Liver (tissue), 9 donors: Measurements from ENCODE around the gene KCTD6. TPM values are rescaled to one million over a fixed set of nuclear protein-coding genes. Genes with fewer than 3 reads are reported as not detected.

Source experiments
- DNase-seq: peaks from one replicate; pipeline ENCODE4 v3.0.0-alpha.2; 2017; ENCODE audit warnings: low spot score
- H3K27ac ChIP-seq, 2 donors: one replicate each; pipeline ENCODE4 v1.7.0; 2013; ENCODE audit warnings: inconsistent platforms in 2 of 2, low read length in 2 of 2, control low read depth in 1 of 2, low read depth in 1 of 2, mild to moderate bottlenecking in 1 of 2
- H3K27me3 ChIP-seq, 4 donors: one replicate each; pipeline versions ENCODE4 v1.6.1 to v1.7.0; 2013; ENCODE audit warnings: low read length in 3 of 4, inconsistent platforms in 1 of 4, mild to moderate bottlenecking in 1 of 4, moderate library complexity in 1 of 4; ENCODE audit not compliant: control insufficient read depth in 4 of 4, insufficient read depth in 4 of 4
- H3K36me3 ChIP-seq, 4 donors: one replicate each; pipeline versions ENCODE4 v1.6.1 to v1.7.0; 2013; ENCODE audit warnings: low read length in 3 of 4, mild to moderate bottlenecking in 3 of 4, low read depth in 1 of 4, moderate library complexity in 1 of 4; ENCODE audit not compliant: control insufficient read depth in 4 of 4, insufficient read depth in 3 of 4
- H3K4me1 ChIP-seq, 4 donors: one replicate each; pipeline versions ENCODE4 v1.6.1 to v1.7.0; 2013; ENCODE audit warnings: low read length in 3 of 4, mild to moderate bottlenecking in 3 of 4, moderate library complexity in 1 of 4; ENCODE audit not compliant: control insufficient read depth in 4 of 4, insufficient read depth in 4 of 4
- H3K4me3 ChIP-seq, 3 donors: one replicate each; pipeline versions ENCODE4 v1.6.1 to v1.7.0; 2013; ENCODE audit warnings: low read length in 3 of 3, control low read depth in 1 of 3, low read depth in 1 of 3, mild to moderate bottlenecking in 1 of 3
- H3K9ac ChIP-seq, 2 donors: one replicate each; pipeline ENCODE4 v1.7.0; 2013; ENCODE audit warnings: low read length in 2 of 2, mild to moderate bottlenecking in 2 of 2, moderate library complexity in 2 of 2, control low read depth in 1 of 2, low read depth in 1 of 2
- H3K9me3 ChIP-seq, 4 donors: one replicate each; pipeline versions ENCODE4 v1.6.1 to v1.7.0; 2013; ENCODE audit warnings: low read length in 3 of 4; ENCODE audit not compliant: control insufficient read depth in 4 of 4
- ATF3 ChIP-seq: IDR thresholded peaks from 2 replicates; pipeline ENCODE4 v1.6.1; 2016; ENCODE audit warnings: antibody characterized with exemption
- CTCF ChIP-seq: fragments of 150-350 bp; IDR thresholded peaks from 2 replicates; pipeline ENCODE4 v1.5.1; 2017; ENCODE audit warnings: improper control_type of control experiment, low read depth, low read length; ENCODE audit not compliant: missing input control
- EGR1 ChIP-seq, 2 donors: IDR thresholded peaks; 2 replicates each; pipeline ENCODE4 v1.6.1; 2016 to 2018; ENCODE audit warnings: antibody characterized with exemption in 2 of 2, low read depth in 2 of 2
- FOXA1 ChIP-seq: IDR thresholded peaks from 2 replicates; pipeline ENCODE4 v1.6.1; 2016; ENCODE audit warnings: antibody characterized with exemption
- FOXA2 ChIP-seq: IDR thresholded peaks from 2 replicates; pipeline ENCODE4 v1.6.1; 2016; ENCODE audit warnings: antibody characterized with exemption
- GABPA ChIP-seq, 2 donors: IDR thresholded peaks in 1 of 2; conservative IDR thresholded peaks in 1 of 2; 2 replicates each; pipeline ENCODE4 v1.6.1; 2016; ENCODE audit warnings: antibody characterized with exemption in 2 of 2, mild to moderate bottlenecking in 1 of 2, moderate library complexity in 1 of 2
- HNF4A ChIP-seq, 2 donors: conservative IDR thresholded peaks; 2 replicates each; pipeline ENCODE4 v1.6.1; 2016; ENCODE audit warnings: antibody characterized with exemption in 2 of 2, mild to moderate bottlenecking in 2 of 2
- HNF4G ChIP-seq: IDR thresholded peaks from 2 replicates; pipeline ENCODE4 v1.6.1; 2016; ENCODE audit warnings: antibody characterized with exemption
- JUND ChIP-seq, 2 donors: IDR thresholded peaks; 2 replicates each; pipeline ENCODE4 v1.6.1; 2016; ENCODE audit warnings: antibody characterized with exemption in 2 of 2
- MAX ChIP-seq: IDR thresholded peaks from 2 replicates; pipeline ENCODE4 v1.6.1; 2016; ENCODE audit warnings: antibody characterized with exemption
- NR2F2 ChIP-seq: IDR thresholded peaks from 2 replicates; pipeline ENCODE4 v1.6.1; 2016; ENCODE audit warnings: antibody characterized with exemption
- RAD21 ChIP-seq, 2 donors: IDR thresholded peaks; 2 replicates each; pipeline ENCODE4 v1.6.1; 2016; ENCODE audit warnings: antibody characterized with exemption in 2 of 2, mild to moderate bottlenecking in 2 of 2
- REST ChIP-seq: IDR thresholded peaks from 2 replicates; pipeline ENCODE4 v1.6.1; 2016; ENCODE audit warnings: antibody characterized with exemption, mild to moderate bottlenecking
- RXRA ChIP-seq, 2 donors: IDR thresholded peaks; 2 replicates each; pipeline ENCODE4 v1.6.1; 2017 to 2018; ENCODE audit warnings: antibody characterized with exemption in 2 of 2, mild to moderate bottlenecking in 1 of 2
- SP1 ChIP-seq: IDR thresholded peaks from 2 replicates; pipeline ENCODE4 v1.6.1; 2018; ENCODE audit warnings: antibody characterized with exemption, mild to moderate bottlenecking
- TAF1 ChIP-seq: conservative IDR thresholded peaks from 2 replicates; pipeline ENCODE4 v1.6.1; 2016; ENCODE audit warnings: antibody characterized with exemption, mild to moderate bottlenecking
- YY1 ChIP-seq: IDR thresholded peaks from 2 replicates; pipeline ENCODE4 v1.6.1; 2016; ENCODE audit warnings: antibody characterized with exemption, mild to moderate bottlenecking
- ZBTB33 ChIP-seq: IDR thresholded peaks from 2 replicates; pipeline ENCODE4 v1.6.1; 2016; ENCODE audit warnings: antibody characterized with exemption
- WGBS: extraction: QIAGEN DNeasy Blood & Tissue Kit; methylation state at CpG from one replicate; pipeline ENCODE4 v1.1.7; 2013; 5-methylcytosine and 5-hydroxymethylcytosine counted together
- polyA plus RNA-seq, 2 donors: library from polyadenylated mRNA; stranded (reverse) in 1 of 2; unstranded in 1 of 2; fragments of 200-250 nt in 1 of 2; fragments of >200 nt in 1 of 2; fragmentation: Nextera tagmentation in 1 of 2; extraction: Ambion mirVana in 1 of 2; gene quantifications; one replicate each; pipeline versions ENCODE4 v1.2.1 to v1.2.3, GENCODE V29; 2013 to 2015
- total RNA-seq, 2 donors: library from RNA; depleted of rRNA; stranded (reverse); fragments of >200 nt; gene quantifications; one replicate each; pipeline ENCODE4 v1.2.3, GENCODE V29; 2014
- donor health status: healthy.
- donor health status: healthy.
- donor health status: healthy.
- donor health status: healthy.
- donor health status: healthy.

KCTD6 gene
- total and polyA plus RNA-seq, 4 donors = 6.5 to 13.8 (median 10.4) TPM

- no peaks in the 10 kb centered on the region for H3K36me3 ChIP-seq
- no peak overlapping the region for H3K4me3 ChIP-seq
- no peak overlapping the region for H3K9ac ChIP-seq
- peaks cover 21 to 44% (median 33%) of the 10 kb centered on the region in 4 donors for H3K4me1 ChIP-seq
- H3K27ac ChIP-seq = peak overlapping the region; percentile 55 to 77
- no peaks in the 10 kb centered on the region for H3K9me3 ChIP-seq
- WGBS = 31% methylated on average over 3 of the region's 3 CpGs
- no peak for DNase-seq
- no peaks in the 10 kb centered on the region for H3K27me3 ChIP-seq
- peak; percentile 100 for TF ChIP-seq HNF4G
- peak; percentile 81 for TF ChIP-seq FOXA1
- no peak for TF ChIP-seq CTCF
- no peak for TF ChIP-seq EGR1 (IDR thresholded peaks at IDR 0.05; ENCODE audit: low read depth in 2 of 2)
- peak; percentile 98 for TF ChIP-seq NR2F2
- TF ChIP-seq ATF3 = peak; percentile 44
- TF ChIP-seq GABPA (IDR thresholded peaks at IDR 0.05 in 1 of 2, conservative IDR thresholded peaks at IDR 0.05 in 1 of 2) = no peak
- TF ChIP-seq TAF1 = no peak
- TF ChIP-seq RAD21 (IDR thresholded peaks at IDR 0.05) = peak; percentile 31 to 66
- TF ChIP-seq REST = peak; percentile 54
- peak; percentile 86 for TF ChIP-seq FOXA2
- TF ChIP-seq YY1 = peak; percentile 81
- TF ChIP-seq HNF4A (conservative IDR thresholded peaks at IDR 0.05) = peak; percentile 100
- peak; percentile 96 for TF ChIP-seq SP1
- peak; percentile 97 for TF ChIP-seq MAX
- TF ChIP-seq JUND (IDR thresholded peaks at IDR 0.05) = peak; percentile 59 to 88
- TF ChIP-seq RXRA (IDR thresholded peaks at IDR 0.05) = peak; percentile 100
- peak; percentile 57 for TF ChIP-seq ZBTB33
Observed at GRCh38 chr3:58474967-58475578, 16.8 kb upstream of the KCTD6 start.
